ENCODE measurements around the gene MRFAP1.
A peak's percentile ranks its signal among the peaks of the same experiment; 100 is the strongest.
"Not testable (repeated sequence)": the region's sequence is repeated elsewhere in the genome, so short reads cannot be mapped to it uniquely, and the experiment has no call there.

MRFAP1 gene

DNA sequence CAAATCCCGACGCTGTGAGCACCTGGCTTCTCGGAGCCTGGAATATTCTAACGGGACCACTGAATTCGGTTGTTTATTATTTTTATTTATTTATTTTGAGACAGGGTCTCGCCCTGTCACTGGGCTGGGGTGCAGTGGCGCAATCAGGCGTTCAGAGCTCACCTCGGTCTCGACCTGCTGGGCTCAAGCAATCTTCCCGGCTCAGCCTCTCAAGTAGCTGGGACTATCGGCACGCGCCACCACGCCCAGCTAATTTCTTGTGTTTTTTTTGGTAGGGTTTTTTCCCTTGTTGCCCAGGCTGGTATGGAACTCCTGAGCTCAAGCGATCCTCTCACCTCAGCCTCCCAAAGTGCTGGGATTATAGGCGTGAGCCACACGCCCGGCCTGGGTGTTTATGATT is 31.6 kb downstream of the MRFAP1 start:
- DNase-seq: no peak

DNA sequence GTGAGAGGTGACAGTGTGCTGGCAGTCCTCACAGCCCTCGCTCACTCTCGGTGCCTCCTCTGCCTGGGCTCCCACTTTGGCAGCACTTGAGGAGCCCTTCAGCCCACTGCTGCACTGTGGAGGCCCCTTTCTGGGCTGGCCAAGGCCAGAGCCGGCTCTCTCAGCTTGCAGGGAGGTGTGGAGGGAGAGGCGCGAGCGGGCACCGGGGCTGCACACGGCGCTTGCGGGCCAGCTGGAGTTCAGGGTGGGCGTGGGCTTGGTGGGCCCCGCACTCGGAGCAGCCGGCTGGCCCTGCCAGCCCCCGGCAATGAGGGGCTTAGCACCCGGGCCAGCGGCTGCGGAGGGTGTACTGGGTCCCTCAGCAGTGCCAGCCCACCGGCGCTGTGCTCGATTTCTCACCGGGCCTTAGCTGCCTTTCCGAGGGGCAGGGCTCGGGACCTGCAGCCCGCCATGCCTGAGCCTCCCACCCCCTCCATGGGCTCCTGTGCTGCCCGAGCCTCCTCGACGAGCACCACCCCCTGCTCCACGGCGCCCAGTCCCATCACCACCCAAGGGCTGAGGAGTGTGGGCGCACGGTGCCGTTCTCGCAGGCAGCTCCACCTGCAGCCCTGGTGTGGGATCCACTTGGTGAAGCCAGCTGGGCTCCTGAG is 32.2 kb downstream of the MRFAP1 start:
- not testable (repeated sequence) for DNase-seq

DNA sequence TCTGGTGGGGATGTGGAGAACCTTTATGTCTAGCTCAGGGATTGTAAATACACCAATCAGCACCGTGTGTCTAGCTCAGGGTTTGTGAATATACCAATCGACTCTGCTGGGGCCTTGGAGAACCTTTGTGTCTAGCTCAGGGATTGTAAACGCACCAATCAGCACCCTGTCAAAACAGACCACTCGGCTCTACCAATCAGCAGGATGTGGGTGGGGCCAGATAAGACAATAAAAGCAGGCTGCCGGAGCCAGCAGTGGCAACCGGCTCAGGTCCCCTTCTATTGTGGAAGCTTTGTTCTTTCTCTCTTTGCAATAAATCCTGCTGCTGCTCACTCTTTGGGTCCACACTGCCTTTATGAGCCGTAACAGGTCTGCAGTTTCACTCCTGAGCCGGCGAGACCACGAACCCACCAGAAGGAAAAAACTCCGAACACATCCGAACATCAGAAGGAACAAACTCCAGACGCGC is 32.7 kb downstream of the MRFAP1 start:
- DNase-seq: not testable (repeated sequence)

DNA sequence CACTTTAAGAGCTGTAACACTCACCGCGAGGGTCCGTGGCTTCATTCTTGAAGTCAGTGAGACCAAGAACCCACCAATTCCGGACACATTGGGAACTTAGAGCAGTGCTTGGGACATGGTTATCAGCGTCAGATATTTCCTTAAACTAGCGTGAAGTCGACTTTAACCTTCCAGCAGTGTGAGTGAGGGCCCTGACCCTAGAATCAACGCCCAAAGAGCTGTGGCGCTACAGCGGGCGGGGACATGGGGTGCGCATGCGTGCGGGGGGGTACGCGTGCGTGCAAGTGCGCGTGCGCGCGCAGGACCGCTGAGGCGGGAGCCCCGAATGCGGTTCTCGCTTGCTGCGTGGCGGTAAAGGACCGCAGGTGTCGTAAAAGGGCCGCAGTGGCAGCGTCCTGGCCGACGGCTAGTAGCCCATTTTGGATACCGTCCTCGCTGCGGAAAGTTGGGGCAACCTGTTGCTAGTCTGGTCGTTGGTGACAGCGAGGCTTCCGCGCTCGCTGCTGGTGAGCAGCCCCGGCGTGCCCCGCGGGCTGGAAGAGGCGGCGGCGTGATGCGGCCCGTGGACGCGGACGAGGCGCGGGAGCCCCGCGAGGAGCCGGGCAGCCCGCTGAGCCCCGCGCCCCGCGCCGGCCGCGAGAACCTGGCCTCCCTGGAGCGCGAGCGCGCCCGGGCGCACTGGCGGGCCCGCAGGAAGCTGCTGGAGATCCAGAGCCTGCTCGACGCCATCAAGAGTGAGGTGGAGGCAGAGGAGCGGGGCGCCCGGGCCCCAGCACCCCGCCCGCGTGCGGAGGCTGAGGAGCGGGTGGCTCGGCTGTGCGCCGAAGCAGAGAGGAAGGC is 33.4 kb downstream of the MRFAP1 start:
- peak; percentile 88 for DNase-seq

DNA sequence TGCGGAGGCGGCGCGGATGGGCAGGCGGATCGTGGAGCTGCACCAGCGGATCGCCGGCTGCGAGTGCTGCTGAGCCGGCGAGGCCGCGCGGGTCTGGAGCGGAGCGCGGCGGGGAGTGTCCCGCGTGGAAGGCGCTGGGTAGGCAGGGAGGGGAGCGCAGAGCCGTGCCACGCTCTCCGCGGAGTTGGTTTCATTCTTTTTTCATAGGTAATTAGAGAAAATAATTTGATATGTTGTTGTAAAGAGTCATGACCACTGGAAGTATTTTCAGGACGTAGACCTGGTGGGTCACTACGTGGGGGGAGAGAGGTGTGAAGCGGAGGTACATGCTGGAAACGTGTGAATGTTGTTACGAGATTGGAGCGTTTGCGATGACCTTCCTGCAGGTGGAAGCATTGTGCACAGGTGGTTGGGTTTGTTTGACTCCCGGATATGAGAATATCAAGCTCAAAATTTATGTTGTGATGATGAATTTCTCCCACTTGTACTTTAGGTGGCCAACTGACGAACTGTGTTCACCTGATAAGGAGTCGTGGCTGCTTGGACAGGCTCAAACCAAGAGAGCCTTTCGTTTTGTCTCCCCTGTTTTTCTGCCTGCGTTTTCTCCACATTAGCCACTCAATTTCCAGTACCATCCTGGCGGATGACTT is 34.1 kb downstream of the MRFAP1 start:
- peak; percentile 59 for DNase-seq

DNA sequence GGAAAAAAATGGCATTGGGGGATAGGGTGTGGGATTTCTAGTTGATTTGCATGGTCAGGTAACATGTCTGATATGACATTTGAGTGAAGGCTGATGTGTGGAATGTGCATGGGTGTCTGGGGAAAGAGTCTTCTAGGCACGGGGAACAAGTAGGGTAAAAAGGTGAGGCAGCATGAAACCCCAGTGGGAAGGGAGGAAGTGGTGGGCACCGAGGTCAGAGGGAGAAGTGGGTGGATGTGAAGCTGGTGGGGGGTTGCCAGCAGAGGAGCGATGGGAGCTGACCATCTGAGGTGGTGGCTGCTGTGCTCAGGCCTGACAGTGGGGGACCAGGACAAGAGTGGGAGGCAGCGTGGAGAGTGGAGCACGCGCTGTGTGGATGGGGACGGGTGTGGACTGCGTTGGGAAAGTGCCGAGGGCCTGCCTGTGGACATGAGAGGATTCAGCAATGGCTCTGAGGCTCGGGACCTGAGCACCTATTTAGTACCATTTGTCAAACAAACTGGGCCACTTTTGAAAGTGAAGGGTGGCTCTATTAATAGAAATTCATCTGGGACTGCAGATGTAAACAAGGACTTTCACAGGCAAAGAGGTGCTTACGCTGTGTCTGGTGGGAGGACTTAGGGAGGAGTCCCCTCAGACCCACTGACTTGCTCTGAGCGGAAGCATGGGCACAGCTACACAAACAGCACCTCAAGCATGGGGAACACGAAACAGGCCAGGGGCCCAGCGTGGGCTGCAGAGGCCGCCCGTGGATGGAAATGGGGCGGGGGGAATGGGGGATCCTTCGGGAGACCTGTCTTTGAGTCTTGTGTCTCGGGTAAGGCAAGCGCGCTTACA is 36.5 kb downstream of the MRFAP1 start:
- no peak for DNase-seq

DNA sequence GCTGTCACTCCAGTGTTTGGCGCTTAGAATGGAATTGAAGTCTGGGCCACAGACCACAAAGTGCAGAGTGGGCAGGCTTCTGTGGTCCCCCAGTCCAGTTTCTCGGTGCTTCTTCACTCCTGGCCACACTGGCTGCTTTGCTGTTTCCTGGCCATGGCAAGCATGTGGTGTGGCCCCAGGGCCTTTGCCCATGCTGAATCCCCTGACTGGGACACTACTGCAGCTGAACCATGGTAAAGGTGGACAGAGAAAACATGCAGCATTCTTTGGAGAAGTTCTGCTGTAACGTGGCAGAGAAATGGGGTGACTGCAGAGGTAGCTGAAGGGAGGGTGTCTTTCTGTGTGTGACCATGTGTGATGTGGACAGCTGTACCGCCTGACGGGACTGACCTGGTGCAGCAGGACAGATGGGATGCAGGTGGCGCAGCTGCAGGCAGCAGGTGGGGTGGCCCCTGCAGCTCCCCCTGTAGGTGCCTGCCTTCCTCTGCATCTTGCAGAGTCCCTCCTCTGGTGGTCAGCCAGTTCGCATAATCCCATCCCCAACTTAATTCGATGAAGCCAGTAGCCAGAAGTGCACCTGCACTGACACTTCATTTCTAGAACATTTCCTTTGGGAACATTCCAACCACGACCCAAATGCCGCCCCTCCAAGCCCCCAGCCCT is 40.0 kb downstream of the MRFAP1 start:
- no peak for DNase-seq

DNA sequence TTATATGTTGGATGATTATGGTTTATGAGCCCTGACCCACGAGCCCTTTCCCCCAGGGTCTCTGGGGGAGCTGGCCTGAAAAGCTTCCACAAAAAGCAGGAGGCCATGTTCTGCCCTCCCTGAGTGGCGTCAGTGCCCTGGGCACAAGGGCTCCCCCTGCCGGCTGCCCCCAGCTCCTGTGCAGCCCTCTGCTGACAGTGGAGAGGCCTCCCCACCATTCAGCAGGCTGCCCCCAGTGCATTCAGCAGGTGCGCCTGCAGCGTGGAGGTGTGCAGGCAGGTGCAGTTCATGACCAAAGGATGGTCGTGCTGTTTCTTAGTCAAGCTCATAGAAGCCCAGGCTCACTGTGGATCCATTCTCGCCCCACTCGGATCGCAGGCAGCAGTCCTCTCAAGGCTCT is 40.7 kb downstream of the MRFAP1 start:
- DNase-seq: no peak

DNA sequence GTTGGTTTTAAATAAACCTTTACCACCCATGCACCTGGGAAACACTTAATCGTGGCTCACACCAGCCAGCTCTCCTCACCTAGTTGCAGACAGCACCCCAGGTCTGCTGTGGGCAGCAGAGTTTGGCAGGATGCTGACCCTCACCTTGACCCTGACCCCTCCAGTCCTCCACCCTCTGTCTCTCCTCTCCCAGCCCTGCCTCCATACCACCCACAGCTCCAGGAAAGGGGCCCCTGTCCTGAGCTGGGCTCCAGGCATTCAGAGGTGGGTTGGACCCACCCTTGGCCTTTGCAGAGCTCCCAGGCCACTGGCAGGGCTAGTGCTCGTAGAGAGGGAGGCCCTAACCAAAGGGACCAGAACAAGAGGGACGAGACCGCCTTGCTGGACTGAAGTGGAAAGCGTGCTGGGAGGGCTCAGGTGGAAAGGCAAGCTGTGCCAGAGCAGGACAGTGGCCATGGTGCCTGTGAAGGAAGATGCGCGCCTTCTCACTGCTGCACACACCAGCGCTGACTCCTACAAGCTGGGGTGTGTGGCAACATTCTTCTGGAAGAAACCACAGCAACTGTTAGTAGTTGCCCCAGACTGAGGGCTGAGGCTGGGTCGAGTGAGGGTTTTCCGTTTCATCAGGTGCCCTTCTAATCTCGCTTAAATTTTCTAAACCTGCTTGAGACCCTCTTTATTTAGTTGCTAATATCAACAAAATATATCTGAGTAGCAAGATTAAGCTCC is 42.5 kb downstream of the MRFAP1 start:
- no peak for DNase-seq

DNA sequence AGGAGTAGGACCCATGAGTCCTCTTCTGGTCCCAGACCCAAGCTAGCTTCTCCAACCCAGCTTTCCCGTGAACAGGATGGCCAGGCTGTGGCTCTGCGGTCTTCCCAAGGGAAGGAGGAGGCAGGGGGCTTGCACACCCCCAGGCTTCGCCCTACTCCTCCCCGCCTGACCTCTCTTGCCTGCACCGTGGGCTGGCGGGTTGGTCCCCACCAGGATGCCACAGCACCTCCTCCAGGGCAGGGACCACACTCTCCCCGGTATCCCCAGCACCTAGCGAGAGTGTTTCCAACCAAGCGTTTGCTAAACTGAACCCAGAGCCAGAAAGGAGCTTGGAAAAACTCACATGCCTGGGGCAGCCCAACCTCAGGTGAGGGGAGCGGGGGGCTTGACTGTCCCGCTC is 44.2 kb downstream of the MRFAP1 start:
- DNase-seq: no peak

DNA sequence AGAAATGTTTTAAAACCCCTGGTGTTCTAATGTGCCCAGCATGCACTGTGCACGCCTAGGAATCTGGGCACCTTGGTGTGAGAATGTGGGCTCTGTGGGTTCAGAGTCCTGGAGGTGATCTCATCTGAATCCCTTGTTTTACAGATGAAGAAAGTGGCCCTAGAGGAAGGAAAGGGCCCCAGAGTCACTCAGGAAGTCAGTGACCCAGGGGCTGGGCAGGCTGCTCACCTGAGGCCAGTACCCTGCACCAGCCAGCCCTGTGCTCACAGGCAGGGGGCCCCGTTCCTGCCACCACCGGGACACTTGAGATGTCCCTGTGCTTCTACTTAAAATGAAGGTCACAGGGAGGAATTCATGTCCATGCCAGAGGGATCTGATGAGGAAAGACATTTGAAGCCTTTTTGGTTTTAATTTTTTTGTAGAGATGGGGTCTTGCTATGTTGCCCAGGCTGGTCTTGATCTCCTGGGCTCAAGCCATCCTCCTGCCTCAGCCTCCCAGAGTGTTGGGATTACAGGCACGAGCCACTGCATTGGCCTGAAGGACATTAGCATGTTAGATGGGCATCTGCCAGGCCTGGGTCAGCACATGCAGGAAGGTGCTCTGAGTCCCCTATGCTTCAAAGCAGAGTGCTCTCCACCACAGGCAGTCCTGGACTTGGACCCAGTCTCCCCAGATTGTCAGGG is 45.8 kb downstream of the MRFAP1 start:
- no peak for DNase-seq

DNA sequence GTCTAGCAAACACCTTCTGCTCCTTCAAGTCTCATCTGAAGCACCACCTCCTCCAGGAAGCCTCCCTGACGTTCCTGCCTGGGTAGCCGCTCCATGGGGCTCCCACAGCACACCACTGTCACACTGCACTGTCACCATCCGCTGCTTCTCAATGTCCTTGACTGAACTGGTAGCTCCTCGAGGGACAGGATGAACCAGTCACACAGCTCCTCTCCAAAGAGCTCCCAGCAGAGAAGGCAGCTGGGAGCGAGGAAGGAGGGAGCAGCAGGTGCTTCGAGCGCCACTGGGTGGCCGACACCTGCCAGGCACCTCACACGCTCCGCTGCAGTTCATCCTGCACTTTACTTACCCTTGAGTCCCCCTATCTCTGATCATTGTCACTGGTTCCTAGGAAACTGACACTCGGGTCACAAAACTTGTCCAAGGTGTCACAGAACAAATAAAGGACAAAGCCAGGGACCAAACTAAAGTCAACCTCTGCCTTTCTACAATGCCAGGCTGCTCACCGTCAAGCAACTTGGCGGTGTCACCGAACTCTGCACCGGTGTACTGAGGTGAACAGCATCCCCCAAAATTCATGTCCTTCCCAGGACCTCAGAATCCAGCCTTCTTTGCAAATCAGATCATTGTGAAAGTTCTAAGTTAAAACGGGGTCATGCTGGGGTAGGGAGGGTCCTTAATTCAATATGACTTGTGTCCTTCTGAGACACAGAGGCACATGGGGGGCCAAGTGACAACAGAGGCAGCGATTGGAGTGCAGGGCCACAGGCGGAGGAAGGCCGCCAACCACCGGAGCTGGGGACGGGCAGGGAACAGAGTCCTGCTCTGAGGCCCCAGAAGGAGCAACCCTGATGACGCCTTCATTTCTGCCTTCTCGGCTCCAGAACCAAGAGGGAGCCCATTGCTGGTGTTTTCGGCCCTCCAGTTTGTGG is 47.7 kb downstream of the MRFAP1 start:
- no peak for DNase-seq

DNA sequence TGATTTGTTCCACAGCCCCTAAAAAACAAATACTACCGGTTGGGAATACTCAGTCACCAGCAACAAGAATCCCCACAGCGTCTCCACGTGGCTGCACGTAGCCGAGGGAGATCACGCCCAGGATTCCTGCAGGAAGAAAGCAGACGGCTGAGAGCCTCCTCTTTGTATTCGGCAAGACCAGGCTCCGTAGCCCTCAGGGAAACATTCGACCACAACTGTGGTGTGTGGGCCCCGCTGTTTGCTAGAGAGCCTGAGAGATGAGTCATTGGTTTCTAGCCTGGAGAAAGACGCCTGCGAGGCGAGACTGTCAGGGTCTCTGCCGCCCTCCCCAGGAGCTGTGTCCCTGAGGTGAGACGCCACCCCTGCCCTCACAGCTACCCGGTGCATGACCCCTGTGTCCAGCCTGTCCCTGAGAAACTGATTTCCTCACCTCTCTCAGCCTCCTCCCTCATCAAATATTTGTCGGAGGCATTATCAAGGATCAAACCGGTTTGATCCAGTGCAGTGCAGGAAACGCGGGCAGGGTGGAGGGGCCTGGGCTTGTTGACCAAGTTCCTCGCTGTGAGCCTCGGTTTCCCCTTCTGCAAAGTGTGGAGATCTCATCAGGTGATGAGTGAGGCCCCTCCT is 48.5 kb downstream of the MRFAP1 start:
- DNase-seq: no peak

DNA sequence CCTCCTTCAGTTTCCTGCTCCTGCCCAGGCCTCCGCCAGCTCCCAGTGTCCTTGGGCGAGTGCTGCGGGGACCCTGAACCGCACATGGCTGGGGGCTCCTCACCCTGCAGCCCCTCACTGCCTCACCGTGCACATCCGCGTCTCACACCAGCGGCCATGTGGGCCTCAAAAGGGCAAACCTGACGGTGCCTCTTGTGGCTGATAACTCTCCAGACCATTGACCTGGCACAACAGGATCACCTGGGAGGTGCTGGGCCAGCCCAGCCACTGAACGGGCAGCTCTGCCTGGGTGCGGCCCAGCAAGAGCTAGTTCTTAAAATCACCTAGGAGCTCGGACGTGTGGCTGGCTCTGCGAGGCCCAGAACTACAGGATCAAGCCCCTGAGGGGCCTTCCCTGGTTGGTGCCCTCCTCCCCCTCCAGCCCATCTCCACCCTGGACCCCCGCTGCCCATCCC is 49.0 kb downstream of the MRFAP1 start:
- DNase-seq: no peak
